Uterus (tissue), 2 donors: ENCODE data around the gene EFHD1.

Source experiments
- CTCF ChIP-seq, 4 experiments: fragments of 200-600 bp in 2 of 4; fragments of 450-650 bp in 2 of 4; sonication (generic) in 2 of 4; IDR thresholded peaks; one replicate each; pipeline ENCODE4 v1.5.1; 2016 to 2019; ENCODE audit warnings: antibody characterized with exemption in 4 of 4, mild to moderate bottlenecking in 2 of 4, moderate library complexity in 1 of 4
- POLR2A ChIP-seq, 2 donors: fragments of 450-650 bp; IDR thresholded peaks; one replicate each; pipeline ENCODE4 v1.6.1; 2016; ENCODE audit warnings: antibody characterized with exemption in 2 of 2, mild to moderate bottlenecking in 1 of 2, moderate library complexity in 1 of 2

DNA sequence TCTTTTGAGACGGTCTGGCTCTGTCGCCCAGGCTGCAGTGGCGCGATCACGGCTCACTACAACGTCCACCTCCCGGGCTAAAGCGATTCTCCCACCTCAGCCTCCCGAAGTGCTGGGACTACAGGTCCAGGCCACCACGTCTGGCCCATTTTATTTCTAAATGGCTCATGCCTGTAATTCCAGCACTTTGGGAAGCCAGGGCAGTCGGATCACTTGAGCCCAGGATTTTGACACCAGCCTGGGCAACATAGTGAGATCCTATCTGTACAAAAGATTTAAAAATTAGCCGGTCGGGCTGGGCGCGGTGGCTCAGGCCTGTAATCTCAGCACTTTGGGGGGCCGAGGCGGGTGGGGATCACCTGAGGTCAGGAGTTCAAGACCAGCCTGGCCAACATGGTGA, 26.4 kb upstream of the EFHD1 start:
- TF ChIP-seq POLR2A (IDR thresholded peaks at IDR 0.05): no peak
- TF ChIP-seq CTCF (IDR thresholded peaks at IDR 0.05): no peak
